A673 (cell line): ENCODE data around the gene ZNF503.

Source experiments
- EZH2 ChIP-seq: fragments of 200-600 bp; sonication (generic); IDR thresholded peaks from 2 replicates; pipeline ENCODE4 v1.6.1; 2017; ENCODE audit warnings: borderline replicate concordance, low read depth, mild to moderate bottlenecking, mixed read lengths, antibody characterized with exemption, low read length; ENCODE audit not compliant: poor library complexity, severe bottlenecking
- TF ChIP-seq, protein P1 (sequence below): fragments of 300-800, 200-600 bp; sonication (generic); conservative IDR thresholded peaks from 2 replicates; pipeline ENCODE4 v1.5.1; 2017; ENCODE audit warnings: low read depth, mild to moderate bottlenecking, antibody characterized with exemption, low read length, moderate library complexity, mixed read lengths

DNA sequence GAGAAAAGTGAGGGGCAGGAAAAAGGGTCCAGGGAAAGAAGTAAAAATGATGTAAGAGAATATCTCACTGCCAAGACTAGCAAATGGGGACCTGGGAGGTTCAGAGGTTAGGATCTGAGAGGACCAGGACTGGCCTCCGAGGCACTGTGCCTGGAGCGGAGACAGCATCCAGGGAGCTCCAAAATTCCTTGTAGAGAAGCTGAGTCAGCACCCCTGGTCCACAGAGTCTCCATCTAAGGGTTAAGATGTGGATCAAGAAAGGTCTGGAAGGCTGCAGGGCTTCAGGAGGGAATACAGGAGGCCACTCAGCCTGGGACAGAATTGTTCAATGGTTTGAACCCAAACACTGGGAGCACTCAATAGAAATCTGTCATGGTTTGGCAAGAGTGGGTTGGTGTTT, 30.6 kb downstream of the ZNF503 start:
- TF ChIP-seq, protein P1, sequence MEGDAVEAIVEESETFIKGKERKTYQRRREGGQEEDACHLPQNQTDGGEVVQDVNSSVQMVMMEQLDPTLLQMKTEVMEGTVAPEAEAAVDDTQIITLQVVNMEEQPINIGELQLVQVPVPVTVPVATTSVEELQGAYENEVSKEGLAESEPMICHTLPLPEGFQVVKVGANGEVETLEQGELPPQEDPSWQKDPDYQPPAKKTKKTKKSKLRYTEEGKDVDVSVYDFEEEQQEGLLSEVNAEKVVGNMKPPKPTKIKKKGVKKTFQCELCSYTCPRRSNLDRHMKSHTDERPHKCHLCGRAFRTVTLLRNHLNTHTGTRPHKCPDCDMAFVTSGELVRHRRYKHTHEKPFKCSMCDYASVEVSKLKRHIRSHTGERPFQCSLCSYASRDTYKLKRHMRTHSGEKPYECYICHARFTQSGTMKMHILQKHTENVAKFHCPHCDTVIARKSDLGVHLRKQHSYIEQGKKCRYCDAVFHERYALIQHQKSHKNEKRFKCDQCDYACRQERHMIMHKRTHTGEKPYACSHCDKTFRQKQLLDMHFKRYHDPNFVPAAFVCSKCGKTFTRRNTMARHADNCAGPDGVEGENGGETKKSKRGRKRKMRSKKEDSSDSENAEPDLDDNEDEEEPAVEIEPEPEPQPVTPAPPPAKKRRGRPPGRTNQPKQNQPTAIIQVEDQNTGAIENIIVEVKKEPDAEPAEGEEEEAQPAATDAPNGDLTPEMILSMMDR, result no peak
- no peak for TF ChIP-seq EZH2
